ENCODE measurements around the gene VAT1L.

VAT1L gene

GRCh38 chr16:77913738-77914253, 125.4 kb downstream of the VAT1L start:
- H3K4me3 ChIP-seq (ENCODE audit: low read depth, low read length): no peak overlapping the region
- no peak overlapping the region for H2AFZ ChIP-seq (ENCODE audit: low read length, unreplicated experiment)
- H3K36me3 ChIP-seq (ENCODE audit: insufficient read depth, low read length): no peaks in the 10 kb centered on the region
- no peaks in the 10 kb centered on the region for H3K79me2 ChIP-seq (ENCODE audit: control insufficient read depth, insufficient read depth, low read length, unreplicated experiment)
- H3K27me3 ChIP-seq (ENCODE audit: insufficient read depth, low read length): no peaks in the 10 kb centered on the region
- no peak overlapping the region for H3K27ac ChIP-seq (ENCODE audit: low read depth, low read length)
- no peaks in the 10 kb centered on the region for H3K4me1 ChIP-seq (ENCODE audit: control insufficient read depth, insufficient read depth, low read length, unreplicated experiment)

- no peak overlapping the region for H2AFZ ChIP-seq (ENCODE audit: low read length, unreplicated experiment)
- H3K79me2 ChIP-seq (ENCODE audit: control insufficient read depth, insufficient read depth, low read length, unreplicated experiment): no peaks in the 10 kb centered on the region
- H3K4me1 ChIP-seq (ENCODE audit: control insufficient read depth, insufficient read depth, low read length, unreplicated experiment): no peaks in the 10 kb centered on the region
- no peaks in the 10 kb centered on the region for H3K27me3 ChIP-seq (ENCODE audit: insufficient read depth, low read length)
- no peak overlapping the region for H3K27ac ChIP-seq (ENCODE audit: low read depth, low read length)
- H3K4me3 ChIP-seq (ENCODE audit: low read depth, low read length): no peak overlapping the region
- no peaks in the 10 kb centered on the region for H3K36me3 ChIP-seq (ENCODE audit: insufficient read depth, low read length)
Measured at GRCh38 chr16:77916111-77916510, 127.7 kb downstream of the VAT1L start.

- Histone ChIP-seq H3K27me3 (ENCODE audit: insufficient read depth, low read length) (no peaks in the 10 kb centered on the region), H3K36me3 (ENCODE audit: insufficient read depth, low read length) (no peaks in the 10 kb centered on the region), H3K4me1 (ENCODE audit: control insufficient read depth, insufficient read depth, low read length, unreplicated experiment) (no peaks in the 10 kb centered on the region), H2AFZ (ENCODE audit: low read length, unreplicated experiment) (no peak overlapping the region), H3K79me2 (ENCODE audit: control insufficient read depth, insufficient read depth, low read length, unreplicated experiment) (no peaks in the 10 kb centered on the region), H3K4me3 (ENCODE audit: low read depth, low read length) (no peak overlapping the region), H3K27ac (ENCODE audit: low read depth, low read length) (no peak overlapping the region)
Measured at GRCh38 chr16:77917971-77918370, 129.6 kb downstream of the VAT1L start.

GRCh38 chr16:77918809-77919707, 130.7 kb downstream of the VAT1L start:
- Histone ChIP-seq H2AFZ (ENCODE audit: low read length, unreplicated experiment) (no peak overlapping the region), H3K4me3 (ENCODE audit: low read depth, low read length) (no peak overlapping the region), H3K4me1 (ENCODE audit: control insufficient read depth, insufficient read depth, low read length, unreplicated experiment) (no peaks in the 10 kb centered on the region), H3K27me3 (ENCODE audit: insufficient read depth, low read length) (no peaks in the 10 kb centered on the region), H3K27ac (ENCODE audit: low read depth, low read length) (no peak overlapping the region), H3K79me2 (ENCODE audit: control insufficient read depth, insufficient read depth, low read length, unreplicated experiment) (no peaks in the 10 kb centered on the region), H3K36me3 (ENCODE audit: insufficient read depth, low read length) (no peaks in the 10 kb centered on the region)

- Histone ChIP-seq H3K36me3 (ENCODE audit: insufficient read depth, low read length) (no peaks in the 10 kb centered on the region), H2AFZ (ENCODE audit: low read length, unreplicated experiment) (no peak overlapping the region), H3K4me3 (ENCODE audit: low read depth, low read length) (no peak overlapping the region), H3K27me3 (ENCODE audit: insufficient read depth, low read length) (no peaks in the 10 kb centered on the region), H3K27ac (ENCODE audit: low read depth, low read length) (no peak overlapping the region), H3K79me2 (ENCODE audit: control insufficient read depth, insufficient read depth, low read length, unreplicated experiment) (no peaks in the 10 kb centered on the region), H3K4me1 (ENCODE audit: control insufficient read depth, insufficient read depth, low read length, unreplicated experiment) (no peaks in the 10 kb centered on the region)
Measured at GRCh38 chr16:77919761-77920415, 131.5 kb downstream of the VAT1L start.

- Histone ChIP-seq H2AFZ (ENCODE audit: low read length, unreplicated experiment) (no peak overlapping the region), H3K79me2 (ENCODE audit: control insufficient read depth, insufficient read depth, low read length, unreplicated experiment) (no peaks in the 10 kb centered on the region), H3K36me3 (ENCODE audit: insufficient read depth, low read length) (no peaks in the 10 kb centered on the region), H3K27me3 (ENCODE audit: insufficient read depth, low read length) (no peaks in the 10 kb centered on the region), H3K4me1 (ENCODE audit: control insufficient read depth, insufficient read depth, low read length, unreplicated experiment) (no peaks in the 10 kb centered on the region), H3K27ac (ENCODE audit: low read depth, low read length) (no peak overlapping the region), H3K4me3 (ENCODE audit: low read depth, low read length) (no peak overlapping the region)
Measured at GRCh38 chr16:77920984-77921383, 132.6 kb downstream of the VAT1L start.

GRCh38 chr16:77922228-77922754, 133.9 kb downstream of the VAT1L start:
- H3K79me2 ChIP-seq (ENCODE audit: control insufficient read depth, insufficient read depth, low read length, unreplicated experiment): no peaks in the 10 kb centered on the region
- H3K36me3 ChIP-seq (ENCODE audit: insufficient read depth, low read length): no peaks in the 10 kb centered on the region
- H3K4me3 ChIP-seq (ENCODE audit: low read depth, low read length): no peak overlapping the region
- no peaks in the 10 kb centered on the region for H3K4me1 ChIP-seq (ENCODE audit: control insufficient read depth, insufficient read depth, low read length, unreplicated experiment)
- H3K27me3 ChIP-seq (ENCODE audit: insufficient read depth, low read length): no peaks in the 10 kb centered on the region
- no peak overlapping the region for H3K27ac ChIP-seq (ENCODE audit: low read depth, low read length)
- H2AFZ ChIP-seq (ENCODE audit: low read length, unreplicated experiment): no peak overlapping the region

GRCh38 chr16:77925531-77925930, 137.2 kb downstream of the VAT1L start:
- Histone ChIP-seq H2AFZ (ENCODE audit: low read length, unreplicated experiment) (no peak overlapping the region), H3K79me2 (ENCODE audit: control insufficient read depth, insufficient read depth, low read length, unreplicated experiment) (no peaks in the 10 kb centered on the region), H3K27me3 (ENCODE audit: insufficient read depth, low read length) (no peaks in the 10 kb centered on the region), H3K4me1 (ENCODE audit: control insufficient read depth, insufficient read depth, low read length, unreplicated experiment) (no peaks in the 10 kb centered on the region), H3K4me3 (ENCODE audit: low read depth, low read length) (no peak overlapping the region), H3K27ac (ENCODE audit: low read depth, low read length) (no peak overlapping the region), H3K36me3 (ENCODE audit: insufficient read depth, low read length) (no peaks in the 10 kb centered on the region)

- no peaks in the 10 kb centered on the region for H3K27me3 ChIP-seq (ENCODE audit: insufficient read depth, low read length)
- no peak overlapping the region for H3K4me3 ChIP-seq (ENCODE audit: low read depth, low read length)
- H3K79me2 ChIP-seq (ENCODE audit: control insufficient read depth, insufficient read depth, low read length, unreplicated experiment): no peaks in the 10 kb centered on the region
- no peak overlapping the region for H3K27ac ChIP-seq (ENCODE audit: low read depth, low read length)
- no peaks in the 10 kb centered on the region for H3K4me1 ChIP-seq (ENCODE audit: control insufficient read depth, insufficient read depth, low read length, unreplicated experiment)
- H3K36me3 ChIP-seq (ENCODE audit: insufficient read depth, low read length): no peaks in the 10 kb centered on the region
- no peak overlapping the region for H2AFZ ChIP-seq (ENCODE audit: low read length, unreplicated experiment)
Measured at GRCh38 chr16:77928096-77928495, 139.7 kb downstream of the VAT1L start.

GRCh38 chr16:77929004-77929403, 140.6 kb downstream of the VAT1L start:
- no peak overlapping the region for H3K27ac ChIP-seq (ENCODE audit: low read depth, low read length)

More at GRCh38 chr16:77929004-77929403, 140.6 kb downstream of the VAT1L start:
- Histone ChIP-seq H3K79me2 (ENCODE audit: control insufficient read depth, insufficient read depth, low read length, unreplicated experiment) (no peaks in the 10 kb centered on the region), H3K4me1 (ENCODE audit: control insufficient read depth, insufficient read depth, low read length, unreplicated experiment) (no peaks in the 10 kb centered on the region), H3K27me3 (ENCODE audit: insufficient read depth, low read length) (no peaks in the 10 kb centered on the region), H2AFZ (ENCODE audit: low read length, unreplicated experiment) (no peak overlapping the region), H3K4me3 (ENCODE audit: low read depth, low read length) (no peak overlapping the region), H3K36me3 (ENCODE audit: insufficient read depth, low read length) (no peaks in the 10 kb centered on the region)
